ENCODE data around the gene S100A13. TPM values are rescaled to one million over a fixed set of nuclear protein-coding genes. Genes with fewer than 3 reads are reported as not detected.

S100A13 gene
- total RNA-seq, 1 experiment from 2014 or later = 238 TPM

- Mint-ChIP-seq H3K27me3 (ENCODE audit: insufficient read depth, unreplicated experiment) (no peaks in the 10 kb centered on the region), H3K36me3 (ENCODE audit: insufficient read depth, unreplicated experiment) (peaks cover 94% of the 10 kb centered on the region), H3K27ac (ENCODE audit: unreplicated experiment) (no peak overlapping the region), H3K4me3 (ENCODE audit: unreplicated experiment) (no peak overlapping the region), H3K9me3 (ENCODE audit: unreplicated experiment) (no peaks in the 10 kb centered on the region), H3K4me1 (ENCODE audit: low read depth, unreplicated experiment) (peaks cover 16% of the 10 kb centered on the region)
- CTCF ChIA-PET = no interaction called here
- BruUV-seq (replicated peaks) = no TSS peak
- no peak for DNase-seq
- no peak for TF ChIP-seq CTCF (IDR thresholded peaks at IDR 0.05; ENCODE audit: insufficient read depth in 1 of 2, low read depth in 1 of 2, low read length in 1 of 2, severe bottlenecking in 1 of 2, unreplicated experiment in 1 of 2)
- intact Hi-C loops (cut with micrococcal nuclease; ENCODE audit: unreplicated experiment) = no loop called here
- no peaks in the 10 kb centered on the region for H3K9me3 ChIP-seq
- POLR2A ChIA-PET = interaction anchor here (1.3 kb wide), 1 partner anchor 11 kb away, joined by 4 read pairs; the partner anchor contains the start of gene CHTOP
- no peaks in the 10 kb centered on the region for H3K36me3 ChIP-seq (ENCODE audit: control insufficient read depth, insufficient read depth, low read length)
- peaks cover 20% of the 10 kb centered on the region for H3K4me1 ChIP-seq
- H3K27me3 ChIP-seq (replicated peaks; ENCODE audit: control insufficient read depth, insufficient read depth, low read length) = no peaks in the 10 kb centered on the region
- H3K4me3 ChIP-seq (ENCODE audit: low read depth, low read length) = no peak overlapping the region
Observed at GRCh38 chr1:153623101-153623500, 4.2 kb downstream of the S100A13 start.

- no peak for TF ChIP-seq CTCF (IDR thresholded peaks at IDR 0.05; ENCODE audit: insufficient read depth in 1 of 2, low read depth in 1 of 2, low read length in 1 of 2, severe bottlenecking in 1 of 2, unreplicated experiment in 1 of 2)
- Histone ChIP-seq H3K9me3 (no peaks in the 10 kb centered on the region), H3K4me1 (peaks cover 26% of the 10 kb centered on the region), H3K4me3 (ENCODE audit: low read depth, low read length) (no peak overlapping the region), H3K36me3 (ENCODE audit: control insufficient read depth, insufficient read depth, low read length) (no peaks in the 10 kb centered on the region), H3K27me3 (replicated peaks; ENCODE audit: control insufficient read depth, insufficient read depth, low read length) (no peaks in the 10 kb centered on the region)
- intact Hi-C loops (cut with micrococcal nuclease; ENCODE audit: unreplicated experiment) = no loop called here
- DNase-seq = no peak
- no peak overlapping the region for H3K27ac Mint-ChIP-seq (ENCODE audit: unreplicated experiment)
- H3K4me3 Mint-ChIP-seq (ENCODE audit: unreplicated experiment) = no peak overlapping the region
- H3K27me3 Mint-ChIP-seq (ENCODE audit: insufficient read depth, unreplicated experiment) = no peaks in the 10 kb centered on the region
- ChIA-PET CTCF (interaction anchor here (1.0 to 3.8 kb wide), 6 partner anchors 8 to 84 kb away, joined by 3 to 56 read pairs (median 5); partner anchors contain the start of genes CHTOP, S100A1, S100A13 and S100A6), POLR2A (interaction anchor here (3.8 kb wide), 1 partner anchor 8 kb away, joined by 43 read pairs; the partner anchor contains the start of gene S100A13)
- no peaks in the 10 kb centered on the region for H3K9me3 Mint-ChIP-seq (ENCODE audit: unreplicated experiment)
- peaks cover 35% of the 10 kb centered on the region for H3K4me1 Mint-ChIP-seq (ENCODE audit: low read depth, unreplicated experiment)
- BruUV-seq (replicated peaks) = no TSS peak
- H3K36me3 Mint-ChIP-seq (ENCODE audit: insufficient read depth, unreplicated experiment) = peaks cover 95% of the 10 kb centered on the region
Observed at GRCh38 chr1:153619171-153619570, 8.1 kb downstream of the S100A13 start.

GRCh38 chr1:153617663-153618062, 9.6 kb downstream of the S100A13 start:
- POLR2A ChIA-PET = interaction anchor here (1.3 to 3.8 kb wide), 3 partner anchors 9 to 39 kb away, joined by 3 to 43 read pairs (median 25); partner anchors contain the start of gene S100A13
- Histone ChIP-seq H3K4me3 (ENCODE audit: low read depth, low read length) (no peak overlapping the region), H3K4me1 (peaks cover 34% of the 10 kb centered on the region), H3K9me3 (no peaks in the 10 kb centered on the region), H3K36me3 (ENCODE audit: control insufficient read depth, insufficient read depth, low read length) (no peaks in the 10 kb centered on the region), H3K27me3 (replicated peaks; ENCODE audit: control insufficient read depth, insufficient read depth, low read length) (no peaks in the 10 kb centered on the region)
- intact Hi-C loops (cut with micrococcal nuclease; ENCODE audit: unreplicated experiment) = loop anchor here (1.0 kb wide), 2 partner anchors 45 to 106 kb away; no protein-coding TSS in a partner anchor
- BruUV-seq (replicated peaks) = no TSS peak
- Mint-ChIP-seq H3K27me3 (ENCODE audit: insufficient read depth, unreplicated experiment) (no peaks in the 10 kb centered on the region), H3K27ac (ENCODE audit: unreplicated experiment) (peak overlapping the region; percentile 96), H3K4me1 (ENCODE audit: low read depth, unreplicated experiment) (peaks cover 32% of the 10 kb centered on the region), H3K36me3 (ENCODE audit: insufficient read depth, unreplicated experiment) (peaks cover 95% of the 10 kb centered on the region), H3K4me3 (ENCODE audit: unreplicated experiment) (peak overlapping the region; percentile 74), H3K9me3 (ENCODE audit: unreplicated experiment) (no peaks in the 10 kb centered on the region)
- CTCF ChIA-PET = interaction anchor here (0.6 to 3.8 kb wide), 11 partner anchors 10 to 138 kb away, joined by 3 to 56 read pairs (median 4); partner anchors contain the start of genes CHTOP, S100A1, S100A13 and S100A6
- peak; percentile 80 to 84 for TF ChIP-seq CTCF (IDR thresholded peaks at IDR 0.05; ENCODE audit: insufficient read depth in 1 of 2, low read depth in 1 of 2, low read length in 1 of 2, severe bottlenecking in 1 of 2, unreplicated experiment in 1 of 2)
- peak; percentile 88 to 91 for DNase-seq

Measured in Caco-2 (cell line).